ENCODE results near the gene ERAP2.

GRCh38 chr5:96863949-96864584 is 12.2 kb upstream of the ERAP2 start:
- TF ChIP-seq POLR2AphosphoS5 (IDR thresholded peaks at IDR 0.05; ENCODE audit: insufficient read depth in 1 of 2, low read depth in 1 of 2) = no peak
- no peak for TF ChIP-seq POLR2A (IDR thresholded peaks at IDR 0.05)
